NB4 (cell line): ENCODE results near the gene TXNDC5.
A peak's percentile ranks its signal among the peaks of the same experiment; 100 is the strongest.

Experiments
- DNase-seq: peaks from one replicate; pipeline ENCODE4 v3.0.0; 2010; ENCODE audit warnings: low read depth
- H3K4me3 ChIP-seq: one replicate; pipeline ENCODE4 v1.5.1; 2011; ENCODE audit warnings: mild to moderate bottlenecking, low read depth, low read length, moderate library complexity
- CTCF ChIP-seq: IDR thresholded peaks from one replicate; pipeline ENCODE4 v1.5.1; 2012; ENCODE audit warnings: low read depth, low read length
- MAX ChIP-seq: IDR thresholded peaks from 2 replicates; pipeline ENCODE4 v1.6.1; 2011; ENCODE audit warnings: low read depth, low read length
- MYC ChIP-seq: IDR thresholded peaks from 2 replicates; pipeline ENCODE4 v1.6.1; 2011; ENCODE audit warnings: low read depth, low read length
- POLR2A ChIP-seq: IDR thresholded peaks from 2 replicates; pipeline ENCODE4 v1.6.1; 2011; ENCODE audit warnings: mild to moderate bottlenecking; ENCODE audit not compliant: insufficient read length; ENCODE audit errors: extremely low read depth

TXNDC5 gene

GRCh38 chr6:7910654-7911344, at the start of gene TXNDC5:
TSS of gene TXNDC5 (minus strand) at chr6:7910788. CDS start at chr6:7910776, 12 bp downstream.
- peak; percentile 86 for DNase-seq
- peak within 1 kb of the TSS; percentile 95 for H3K4me3 ChIP-seq
- no peak for TF ChIP-seq MAX
- peak; percentile 69 for TF ChIP-seq POLR2A

- H3K4me3 ChIP-seq, result no peak overlapping the region
- no peak for DNase-seq
- no peak for TF ChIP-seq MAX
- no peak for TF ChIP-seq POLR2A
- no peak for TF ChIP-seq CTCF
- no peak for TF ChIP-seq MYC
These were observed 49.6 kb upstream of the TXNDC5 start for GRCh38 chr6:7960141-7960540.

GRCh38 chr6:7959453-7959852, 48.9 kb upstream of the TXNDC5 start:
- H3K4me3 ChIP-seq, result no peak overlapping the region
- TF ChIP-seq CTCF (no peak), POLR2A (no peak), MAX (no peak), MYC (no peak)
- no peak for DNase-seq

- no peak for TF ChIP-seq MYC
- no peak for TF ChIP-seq POLR2A
- TF ChIP-seq MAX, result no peak
- no peak for TF ChIP-seq CTCF
- DNase-seq, result no peak
- H3K4me3 ChIP-seq, result no peak overlapping the region
These were observed 47.9 kb upstream of the TXNDC5 start for GRCh38 chr6:7958464-7958863.

GRCh38 chr6:7956257-7956656, 45.7 kb upstream of the TXNDC5 start:
- no peak for DNase-seq
- no peak for TF ChIP-seq CTCF
- no peak for TF ChIP-seq POLR2A
- TF ChIP-seq MYC, result no peak
- no peak for TF ChIP-seq MAX
- H3K4me3 ChIP-seq, result no peak overlapping the region

GRCh38 chr6:7954477-7955200, 44.1 kb upstream of the TXNDC5 start:
- TF ChIP-seq POLR2A (no peak), CTCF (no peak), MAX (no peak), MYC (no peak)
- no peak overlapping the region for H3K4me3 ChIP-seq
- peak; percentile 61 for DNase-seq
